MM.1S (cell line): ENCODE measurements around the gene CYSRT1.

Experiments used
- DNase-seq: peaks from one replicate; pipeline ENCODE4 v3.0.0-alpha.2; 2015
- H2AFZ ChIP-seq: fragments of 300-600 bp; sonication (generic); 2 replicates; pipeline ENCODE4 v1.6.0; 2016; ENCODE audit warnings: antibody characterized with exemption, low read length
- H3F3A ChIP-seq: fragments of 300-600 bp; sonication (generic); 2 replicates; pipeline ENCODE4 v1.6.1; 2016; ENCODE audit warnings: mild to moderate bottlenecking, antibody characterized with exemption, low read length, moderate library complexity, mixed read lengths; ENCODE audit not compliant: insufficient read depth
- H3K27ac ChIP-seq: fragments of 300-600 bp; sonication (generic); 2 replicates; pipeline ENCODE4 v1.5.1; 2016; ENCODE audit warnings: mild to moderate bottlenecking, low read length
- H3K27me3 ChIP-seq: fragments of 300-600 bp; sonication (generic); replicated peaks from 2 replicates; pipeline ENCODE4 v1.6.0; 2016; ENCODE audit warnings: low read length; ENCODE audit not compliant: insufficient read depth
- H3K36me3 ChIP-seq: fragments of 300-600 bp; sonication (generic); replicated peaks from 2 replicates; pipeline ENCODE4 v1.6.1; 2016; ENCODE audit warnings: mild to moderate bottlenecking, low read length, mixed read lengths; ENCODE audit not compliant: insufficient read depth
- H3K4me1 ChIP-seq: fragments of 300-600 bp; sonication (generic); 2 replicates; pipeline ENCODE4 v1.6.1; 2016; ENCODE audit warnings: low read length, mixed read lengths
- H3K4me2 ChIP-seq: fragments of 300-600 bp; sonication (generic); 2 replicates; pipeline ENCODE4 v1.6.0; 2016; ENCODE audit warnings: low read depth, low read length
- H3K4me3 ChIP-seq: fragments of 300-600 bp; sonication (generic); 2 replicates; pipeline ENCODE4 v1.5.1; 2016; ENCODE audit warnings: low read length, mixed read lengths
- H3K79me2 ChIP-seq: fragments of 300-600 bp; sonication (generic); 2 replicates; pipeline ENCODE4 v1.6.1; 2016; ENCODE audit warnings: mixed run types, low read length, mixed read lengths
- H3K9ac ChIP-seq: fragments of 300-600 bp; sonication (generic); 2 replicates; pipeline ENCODE4 v1.6.1; 2016; ENCODE audit warnings: low read length, mixed read lengths
- H3K9me2 ChIP-seq: fragments of 300-600 bp; sonication (generic); replicated peaks from 2 replicates; pipeline ENCODE4 v1.6.1; 2016; ENCODE audit warnings: mild to moderate bottlenecking, low read length, mixed read lengths; ENCODE audit not compliant: insufficient read depth
- H3K9me3 ChIP-seq: fragments of 300-600 bp; sonication (generic); replicated peaks from 2 replicates; pipeline ENCODE4 v1.6.1; 2016; ENCODE audit warnings: mild to moderate bottlenecking, low read length, mixed read lengths; ENCODE audit not compliant: insufficient read depth
- H4K20me1 ChIP-seq: fragments of 300-600 bp; sonication (generic); 2 replicates; pipeline ENCODE4 v1.6.1; 2016; ENCODE audit warnings: mild to moderate bottlenecking, low read length, moderate library complexity, mixed read lengths; ENCODE audit not compliant: insufficient read depth
- EZH2 ChIP-seq: fragments of 300-600 bp; sonication (generic); optimal IDR thresholded peaks from 2 replicates; pipeline ENCODE3; 2017; ENCODE audit warnings: low read depth, mild to moderate bottlenecking, antibody characterized with exemption, low read length, mixed read lengths
- EZH2phosphoT487 ChIP-seq: fragments of 300-600 bp; sonication (generic); IDR thresholded peaks from 2 replicates; pipeline ENCODE4 v1.6.1; 2018; ENCODE audit warnings: antibody characterized with exemption, low read length
- TF ChIP-seq, protein P1 (sequence below): fragments of 300-600 bp; sonication (generic); IDR thresholded peaks from 2 replicates; pipeline ENCODE4 v1.5.1; 2016; ENCODE audit warnings: antibody characterized with exemption, low read length, mixed read lengths

The CYSRT1 gene

DNA sequence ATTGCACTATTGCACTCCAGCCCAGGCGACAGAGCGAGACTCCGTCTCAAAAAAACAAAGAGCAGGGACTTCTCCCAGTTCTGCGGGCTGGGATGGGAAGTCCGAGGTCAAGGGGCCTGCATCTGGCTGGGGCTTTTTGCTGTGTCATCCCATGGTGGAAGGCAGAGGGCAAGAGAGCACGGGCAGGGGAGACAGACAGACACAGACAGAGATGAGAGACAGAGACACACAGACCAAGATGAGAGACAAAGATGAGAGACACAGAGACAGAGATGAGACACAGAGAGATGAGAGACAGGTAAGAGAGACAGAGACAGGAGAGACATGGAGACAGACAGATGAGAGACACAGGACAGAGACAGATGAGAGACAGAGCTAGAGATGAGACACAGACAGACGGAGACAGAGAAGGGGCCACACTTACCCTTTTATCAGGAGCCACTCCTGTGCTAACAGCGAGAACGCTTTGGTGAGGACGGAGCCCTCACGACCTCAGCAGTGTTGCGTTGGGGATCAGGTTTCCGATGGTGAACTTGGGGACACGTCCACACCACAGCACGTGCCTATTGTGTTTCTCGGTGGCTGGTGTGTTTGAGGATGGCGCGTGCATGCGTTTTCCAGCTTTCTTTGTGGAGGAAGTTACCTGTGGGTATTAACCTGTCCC lies 43.7 kb downstream of the CYSRT1 start:
- Histone ChIP-seq H3K9ac (peak overlapping the region; percentile 27; the same call in 1 of the 2 replicates), H3K79me2 (peaks cover 8% of the 10 kb centered on the region; the same call in 1 of the 2 replicates), H3K27ac (peak overlapping the region; percentile 59), H3K36me3 (no peaks in the 10 kb centered on the region), H2AFZ (no peak overlapping the region), H3K27me3 (no peaks in the 10 kb centered on the region), H3F3A (peaks cover 8% of the 10 kb centered on the region; the same call in 1 of the 2 replicates), H3K4me2 (peak overlapping the region; percentile 45; the same call in 1 of the 2 replicates), H4K20me1 (no peaks in the 10 kb centered on the region), H3K9me2 (no peaks in the 10 kb centered on the region), H3K4me3 (no peak overlapping the region), H3K4me1 (peaks cover 20% of the 10 kb centered on the region), H3K9me3 (no peaks in the 10 kb centered on the region)
- DNase-seq = no peak
- TF ChIP-seq EZH2 = no peak
- no peak for TF ChIP-seq EZH2phosphoT487
- TF ChIP-seq, protein P1, sequence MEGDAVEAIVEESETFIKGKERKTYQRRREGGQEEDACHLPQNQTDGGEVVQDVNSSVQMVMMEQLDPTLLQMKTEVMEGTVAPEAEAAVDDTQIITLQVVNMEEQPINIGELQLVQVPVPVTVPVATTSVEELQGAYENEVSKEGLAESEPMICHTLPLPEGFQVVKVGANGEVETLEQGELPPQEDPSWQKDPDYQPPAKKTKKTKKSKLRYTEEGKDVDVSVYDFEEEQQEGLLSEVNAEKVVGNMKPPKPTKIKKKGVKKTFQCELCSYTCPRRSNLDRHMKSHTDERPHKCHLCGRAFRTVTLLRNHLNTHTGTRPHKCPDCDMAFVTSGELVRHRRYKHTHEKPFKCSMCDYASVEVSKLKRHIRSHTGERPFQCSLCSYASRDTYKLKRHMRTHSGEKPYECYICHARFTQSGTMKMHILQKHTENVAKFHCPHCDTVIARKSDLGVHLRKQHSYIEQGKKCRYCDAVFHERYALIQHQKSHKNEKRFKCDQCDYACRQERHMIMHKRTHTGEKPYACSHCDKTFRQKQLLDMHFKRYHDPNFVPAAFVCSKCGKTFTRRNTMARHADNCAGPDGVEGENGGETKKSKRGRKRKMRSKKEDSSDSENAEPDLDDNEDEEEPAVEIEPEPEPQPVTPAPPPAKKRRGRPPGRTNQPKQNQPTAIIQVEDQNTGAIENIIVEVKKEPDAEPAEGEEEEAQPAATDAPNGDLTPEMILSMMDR = no peak

DNA sequence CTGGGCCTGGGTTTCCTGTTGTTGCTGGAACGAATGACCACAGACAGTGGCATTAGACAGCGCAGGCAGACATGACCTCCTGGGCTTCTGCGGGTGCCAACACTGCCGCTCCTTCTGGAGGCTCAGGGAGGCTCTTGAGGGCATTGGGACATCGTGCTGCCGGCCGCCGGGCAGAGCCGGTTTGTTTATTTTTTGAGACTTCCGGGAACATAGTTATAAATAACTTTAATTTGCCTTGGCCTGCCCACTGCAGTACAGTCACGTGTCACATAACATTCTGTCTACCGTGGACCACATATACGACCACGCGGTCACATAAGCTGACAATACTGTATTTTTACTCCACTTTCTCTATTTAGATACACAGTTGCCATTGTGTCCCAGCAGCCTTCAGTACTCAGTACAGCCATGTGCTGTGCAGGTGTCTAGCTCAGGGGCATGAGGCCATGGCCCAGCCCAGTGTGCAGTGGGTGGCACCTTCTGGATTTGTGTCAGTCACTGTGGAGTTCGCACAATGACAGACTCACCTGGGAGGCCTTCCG lies 44.3 kb downstream of the CYSRT1 start:
- peak; percentile 62 for DNase-seq
- Histone ChIP-seq H3K4me3 (no peak overlapping the region), H2AFZ (no peak overlapping the region), H3K36me3 (no peaks in the 10 kb centered on the region), H3K27me3 (no peaks in the 10 kb centered on the region), H3K79me2 (peaks cover 8% of the 10 kb centered on the region; the same call in 1 of the 2 replicates), H3F3A (peaks cover 8% of the 10 kb centered on the region; the same call in 1 of the 2 replicates), H3K9me2 (no peaks in the 10 kb centered on the region), H3K9ac (peak overlapping the region; percentile 27; the same call in 1 of the 2 replicates), H3K9me3 (no peaks in the 10 kb centered on the region), H3K4me2 (peak overlapping the region; percentile 45; the same call in 1 of the 2 replicates), H3K4me1 (peaks cover 20% of the 10 kb centered on the region), H4K20me1 (no peaks in the 10 kb centered on the region), H3K27ac (peak overlapping the region; percentile 59)
- no peak for TF ChIP-seq EZH2
- TF ChIP-seq, protein P1 = no peak

DNA sequence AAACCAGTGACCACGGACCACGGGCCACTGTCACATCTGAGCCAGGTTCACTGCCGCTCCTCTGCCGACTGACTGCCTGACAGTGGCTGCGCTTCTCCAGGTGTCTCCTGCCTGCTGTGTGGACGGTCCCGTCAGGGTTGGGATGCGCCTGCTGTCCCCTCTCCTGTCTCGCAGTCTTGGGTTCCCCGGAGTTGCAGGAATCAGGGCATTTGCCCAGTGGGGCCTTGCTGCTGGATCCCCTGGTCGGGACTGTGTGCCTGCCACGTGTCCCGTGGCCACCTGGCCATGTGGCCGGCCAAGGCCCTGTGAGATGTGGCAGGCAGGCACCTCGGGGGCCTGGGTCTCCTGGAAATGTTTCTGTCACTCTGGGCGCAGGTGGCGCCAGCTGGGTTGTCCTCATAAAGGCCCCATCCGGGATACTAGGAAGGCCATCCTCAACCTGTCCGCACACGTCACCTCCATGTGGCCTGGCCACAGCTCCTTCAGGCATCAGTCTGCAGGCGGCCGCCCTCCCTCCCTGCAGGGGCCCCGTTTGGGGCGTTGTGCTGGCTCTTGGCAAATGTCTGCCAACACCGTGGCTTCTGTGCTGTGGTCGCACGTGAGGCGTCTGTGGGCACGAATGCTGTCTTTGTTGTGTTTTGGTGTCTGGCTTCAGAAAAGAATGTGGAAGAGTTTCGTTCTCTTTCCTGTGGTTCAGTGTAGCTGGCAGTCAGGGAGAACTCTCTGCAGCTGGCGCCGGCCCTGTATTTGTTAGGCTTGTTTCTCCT lies 46.1 kb downstream of the CYSRT1 start:
- no peaks in the 10 kb centered on the region for H3K9me3 ChIP-seq
- no peaks in the 10 kb centered on the region for H4K20me1 ChIP-seq
- no peak for TF ChIP-seq EZH2phosphoT487
- no peak for TF ChIP-seq EZH2
- TF ChIP-seq, protein P1 = no peak
- no peaks in the 10 kb centered on the region for H3K36me3 ChIP-seq
- H3K9ac ChIP-seq = no peak overlapping the region
- H3K27ac ChIP-seq = no peak overlapping the region
- 0 out of 2 replicates have a peak, but pooled peaks cover 5% of the 10 kb centered on the region for H3K79me2 ChIP-seq
- no peak for DNase-seq
- H3K4me1 ChIP-seq = peaks cover 20% of the 10 kb centered on the region
- H2AFZ ChIP-seq = no peak overlapping the region
- H3K9me2 ChIP-seq = no peaks in the 10 kb centered on the region
- no peak overlapping the region for H3K4me3 ChIP-seq
- H3K4me2 ChIP-seq = no peak overlapping the region
- no peaks in the 10 kb centered on the region for H3K27me3 ChIP-seq
- H3F3A ChIP-seq = peaks cover 8% of the 10 kb centered on the region; the same call in 1 of the 2 replicates
